ENCODE measurements around the gene RIMBP2.

RIMBP2 gene

GRCh38 chr12:130568501-130568900 is 147.6 kb downstream of the RIMBP2 start:
- Histone ChIP-seq H3K27me3 (replicated peaks in 2 of 5; ENCODE audit: control insufficient read depth in 4 of 5, insufficient read depth in 5 of 5, low read length in 4 of 5) (no peaks in the 10 kb centered on the region), H3K4me1 (ENCODE audit: control extremely low read depth in 1 of 4, control insufficient read depth in 4 of 4, insufficient read depth in 4 of 4, low read length in 3 of 4) (peaks cover 0 to 25% (median 2%) of the 10 kb centered on the region in 4 experiments), H3K9me3 (ENCODE audit: control extremely low read depth in 1 of 5, control insufficient read depth in 4 of 5, insufficient read depth in 2 of 5, low read depth in 1 of 5, low read length in 4 of 5) (peaks cover 0 to 12% (median 9%) of the 10 kb centered on the region in 5 experiments), H3K4me3 (ENCODE audit: control insufficient read depth in 1 of 7, extremely low read depth in 1 of 7, insufficient read depth in 4 of 7, low read depth in 2 of 7, low read length in 6 of 7) (no peak overlapping the region), H3K36me3 (ENCODE audit: control insufficient read depth in 4 of 4, insufficient read depth in 4 of 4, low read length in 3 of 4) (no peaks in the 10 kb centered on the region), H3K27ac (ENCODE audit: insufficient read depth in 1 of 2, low read depth in 1 of 2, low read length in 2 of 2, poor library complexity in 1 of 2, severe bottlenecking in 2 of 2) (no peak overlapping the region)
- 93% methylated on average over 7 of the region's 7 CpGs for WGBS (ENCODE audit: insufficient coverage)
- ChIA-PET POLR2A (no interaction called here), CTCF (interaction anchor here (0.8 to 1.0 kb wide), 2 partner anchors 9 to 17 kb away, joined by 3 read pairs; no protein-coding TSS in a partner anchor)
- DNase-seq: no peak

GRCh38 chr12:130568041-130568440 is 148.1 kb downstream of the RIMBP2 start:
- Histone ChIP-seq H3K9me3 (ENCODE audit: control extremely low read depth in 1 of 5, control insufficient read depth in 4 of 5, insufficient read depth in 2 of 5, low read depth in 1 of 5, low read length in 4 of 5) (peaks cover 0 to 12% (median 9%) of the 10 kb centered on the region in 5 experiments), H3K27ac (ENCODE audit: insufficient read depth in 1 of 2, low read depth in 1 of 2, low read length in 2 of 2, poor library complexity in 1 of 2, severe bottlenecking in 2 of 2) (no peak overlapping the region), H3K4me3 (ENCODE audit: control insufficient read depth in 1 of 7, extremely low read depth in 1 of 7, insufficient read depth in 4 of 7, low read depth in 2 of 7, low read length in 6 of 7) (no peak overlapping the region), H3K4me1 (ENCODE audit: control extremely low read depth in 1 of 4, control insufficient read depth in 4 of 4, insufficient read depth in 4 of 4, low read length in 3 of 4) (peaks cover 0 to 25% (median 2%) of the 10 kb centered on the region in 4 experiments), H3K27me3 (replicated peaks in 2 of 5; ENCODE audit: control insufficient read depth in 4 of 5, insufficient read depth in 5 of 5, low read length in 4 of 5) (no peaks in the 10 kb centered on the region), H3K36me3 (ENCODE audit: control insufficient read depth in 4 of 4, insufficient read depth in 4 of 4, low read length in 3 of 4) (no peaks in the 10 kb centered on the region)
- no CpG with 5 or more reads among the region's 2 CpGs for WGBS (ENCODE audit: insufficient coverage)
- DNase-seq: no peak
- ChIA-PET POLR2A (no interaction called here), CTCF (interaction anchor here (0.8 kb wide), 1 partner anchor 10 kb away, joined by 3 read pairs; no protein-coding TSS in a partner anchor)

- no peak overlapping the region for H3K4me3 ChIP-seq (ENCODE audit: control insufficient read depth in 1 of 7, extremely low read depth in 1 of 7, insufficient read depth in 4 of 7, low read depth in 2 of 7, low read length in 6 of 7)
- ChIA-PET POLR2A (no interaction called here), CTCF (interaction anchor here (1.0 kb wide), 2 partner anchors 42 to 165 kb away, joined by 3 read pairs; no protein-coding TSS in a partner anchor)
- H3K4me1 ChIP-seq (ENCODE audit: control extremely low read depth in 1 of 4, control insufficient read depth in 4 of 4, insufficient read depth in 4 of 4, low read length in 3 of 4): peaks cover 0 to 15% (median 2%) of the 10 kb centered on the region in 4 experiments
- no peak for DNase-seq
- H3K27me3 ChIP-seq (replicated peaks in 2 of 5; ENCODE audit: control insufficient read depth in 4 of 5, insufficient read depth in 5 of 5, low read length in 4 of 5): no peaks in the 10 kb centered on the region
- no peaks in the 10 kb centered on the region for H3K36me3 ChIP-seq (ENCODE audit: control insufficient read depth in 4 of 4, insufficient read depth in 4 of 4, low read length in 3 of 4)
- no peak overlapping the region for H3K27ac ChIP-seq (ENCODE audit: insufficient read depth in 1 of 2, low read depth in 1 of 2, low read length in 2 of 2, poor library complexity in 1 of 2, severe bottlenecking in 2 of 2)
- WGBS (ENCODE audit: insufficient coverage): no CpG with 5 or more reads among the region's 6 CpGs
- H3K9me3 ChIP-seq (ENCODE audit: control extremely low read depth in 1 of 5, control insufficient read depth in 4 of 5, insufficient read depth in 2 of 5, low read depth in 1 of 5, low read length in 4 of 5): peaks cover 0 to 12% (median 9%) of the 10 kb centered on the region in 5 experiments
These were observed 149.5 kb downstream of the RIMBP2 start for GRCh38 chr12:130566446-130567155.

- ChIA-PET POLR2A (no interaction called here), CTCF (no interaction called here)
- no peaks in the 10 kb centered on the region for H3K27me3 ChIP-seq (replicated peaks in 2 of 5; ENCODE audit: control insufficient read depth in 4 of 5, insufficient read depth in 5 of 5, low read length in 4 of 5)
- H3K4me1 ChIP-seq (ENCODE audit: control extremely low read depth in 1 of 4, control insufficient read depth in 4 of 4, insufficient read depth in 4 of 4, low read length in 3 of 4): peaks cover 0 to 10% (median 2%) of the 10 kb centered on the region in 4 experiments
- no peaks in the 10 kb centered on the region for H3K36me3 ChIP-seq (ENCODE audit: control insufficient read depth in 4 of 4, insufficient read depth in 4 of 4, low read length in 3 of 4)
- H3K27ac ChIP-seq (ENCODE audit: insufficient read depth in 1 of 2, low read depth in 1 of 2, low read length in 2 of 2, poor library complexity in 1 of 2, severe bottlenecking in 2 of 2): no peak overlapping the region
- DNase-seq: no peak
- H3K4me3 ChIP-seq (ENCODE audit: control insufficient read depth in 1 of 7, extremely low read depth in 1 of 7, insufficient read depth in 4 of 7, low read depth in 2 of 7, low read length in 6 of 7): no peak overlapping the region
- WGBS (ENCODE audit: insufficient coverage): no CpG with 5 or more reads among the region's 1 CpG
- H3K9me3 ChIP-seq (ENCODE audit: control extremely low read depth in 1 of 5, control insufficient read depth in 4 of 5, insufficient read depth in 2 of 5, low read depth in 1 of 5, low read length in 4 of 5): peaks cover 0 to 12% (median 6%) of the 10 kb centered on the region in 5 experiments
These were observed 150.9 kb downstream of the RIMBP2 start for GRCh38 chr12:130565189-130565588.

GRCh38 chr12:130563323-130563722 is 152.8 kb downstream of the RIMBP2 start:
- CTCF ChIA-PET: no interaction called here
- no peak for DNase-seq
- POLR2A ChIA-PET: no interaction called here
- Histone ChIP-seq H3K27me3 (replicated peaks in 2 of 5; ENCODE audit: control insufficient read depth in 4 of 5, insufficient read depth in 5 of 5, low read length in 4 of 5) (peaks cover 0 to 2% (median 0%) of the 10 kb centered on the region in 5 experiments), H3K4me1 (ENCODE audit: control extremely low read depth in 1 of 4, control insufficient read depth in 4 of 4, insufficient read depth in 4 of 4, low read length in 3 of 4) (peaks cover 0 to under 1% (median 0%) of the 10 kb centered on the region in 4 experiments), H3K9me3 (ENCODE audit: control extremely low read depth in 1 of 5, control insufficient read depth in 4 of 5, insufficient read depth in 2 of 5, low read depth in 1 of 5, low read length in 4 of 5) (peaks cover 0 to 12% (median 6%) of the 10 kb centered on the region in 5 experiments), H3K36me3 (ENCODE audit: control insufficient read depth in 4 of 4, insufficient read depth in 4 of 4, low read length in 3 of 4) (no peaks in the 10 kb centered on the region), H3K27ac (ENCODE audit: insufficient read depth in 1 of 2, low read depth in 1 of 2, low read length in 2 of 2, poor library complexity in 1 of 2, severe bottlenecking in 2 of 2) (no peak overlapping the region), H3K4me3 (ENCODE audit: control insufficient read depth in 1 of 7, extremely low read depth in 1 of 7, insufficient read depth in 4 of 7, low read depth in 2 of 7, low read length in 6 of 7) (no peak overlapping the region)
- 78% methylated on average over 2 of the region's 2 CpGs for WGBS (ENCODE audit: insufficient coverage)

- Histone ChIP-seq H3K9me3 (ENCODE audit: control extremely low read depth in 1 of 5, control insufficient read depth in 4 of 5, insufficient read depth in 2 of 5, low read depth in 1 of 5, low read length in 4 of 5) (peaks cover 0 to 12% (median 6%) of the 10 kb centered on the region in 5 experiments), H3K27me3 (replicated peaks in 2 of 5; ENCODE audit: control insufficient read depth in 4 of 5, insufficient read depth in 5 of 5, low read length in 4 of 5) (peaks cover 0 to 3% (median 2%) of the 10 kb centered on the region in 5 experiments), H3K4me1 (ENCODE audit: control extremely low read depth in 1 of 4, control insufficient read depth in 4 of 4, insufficient read depth in 4 of 4, low read length in 3 of 4) (peaks cover 0 to 2% (median 0%) of the 10 kb centered on the region in 4 experiments), H3K27ac (ENCODE audit: insufficient read depth in 1 of 2, low read depth in 1 of 2, low read length in 2 of 2, poor library complexity in 1 of 2, severe bottlenecking in 2 of 2) (no peak overlapping the region), H3K36me3 (ENCODE audit: control insufficient read depth in 4 of 4, insufficient read depth in 4 of 4, low read length in 3 of 4) (no peaks in the 10 kb centered on the region), H3K4me3 (ENCODE audit: control insufficient read depth in 1 of 7, extremely low read depth in 1 of 7, insufficient read depth in 4 of 7, low read depth in 2 of 7, low read length in 6 of 7) (no peak overlapping the region)
- ChIA-PET CTCF (no interaction called here), POLR2A (no interaction called here)
- WGBS (ENCODE audit: insufficient coverage): 86% methylated on average over 5 of the region's 5 CpGs
- no peak for DNase-seq
These were observed 153.4 kb downstream of the RIMBP2 start for GRCh38 chr12:130562716-130563115.

GRCh38 chr12:130560321-130560720 is 155.8 kb downstream of the RIMBP2 start:
- DNase-seq: no peak
- Histone ChIP-seq H3K9me3 (ENCODE audit: control extremely low read depth in 1 of 5, control insufficient read depth in 4 of 5, insufficient read depth in 2 of 5, low read depth in 1 of 5, low read length in 4 of 5) (peaks cover 0 to 3% (median 2%) of the 10 kb centered on the region in 5 experiments), H3K27ac (ENCODE audit: insufficient read depth in 1 of 2, low read depth in 1 of 2, low read length in 2 of 2, poor library complexity in 1 of 2, severe bottlenecking in 2 of 2) (no peak overlapping the region), H3K27me3 (replicated peaks in 2 of 5; ENCODE audit: control insufficient read depth in 4 of 5, insufficient read depth in 5 of 5, low read length in 4 of 5) (peaks cover 0 to 3% (median 2%) of the 10 kb centered on the region in 5 experiments), H3K4me1 (ENCODE audit: control extremely low read depth in 1 of 4, control insufficient read depth in 4 of 4, insufficient read depth in 4 of 4, low read length in 3 of 4) (peaks cover 0 to 7% (median 0%) of the 10 kb centered on the region in 4 experiments), H3K4me3 (ENCODE audit: control insufficient read depth in 1 of 7, extremely low read depth in 1 of 7, insufficient read depth in 4 of 7, low read depth in 2 of 7, low read length in 6 of 7) (no peak overlapping the region), H3K36me3 (ENCODE audit: control insufficient read depth in 4 of 4, insufficient read depth in 4 of 4, low read length in 3 of 4) (no peaks in the 10 kb centered on the region)
- WGBS (ENCODE audit: insufficient coverage): 87% methylated on average over 11 of the region's 11 CpGs
- CTCF ChIA-PET: no interaction called here
- POLR2A ChIA-PET: no interaction called here
